Kidney (tissue), 14 donors: ENCODE measurements around the gene PFKFB2. TPM values are rescaled to one million over a fixed set of nuclear protein-coding genes. Genes with fewer than 3 reads are reported as not detected.

ENCODE experiments used
- DNase-seq, 5 donors: peaks; one replicate each; pipeline ENCODE4 v3.0.0-alpha.2; 2013 to 2020
- FAIRE-seq: peaks from 2 replicates; lab custom pipeline; 2012; peaks lifted over from hg19 to GRCh38; lab: Jason Lieb, UNC
- H3K27ac ChIP-seq, 2 donors: one replicate each; pipeline ENCODE4 v1.7.0; 2013; ENCODE audit warnings: low read depth in 2 of 2, low read length in 2 of 2, inconsistent platforms in 1 of 2
- H3K27me3 ChIP-seq: one replicate; pipeline ENCODE4 v1.7.1; 2013; ENCODE audit warnings: low read length, inconsistent platforms; ENCODE audit not compliant: control insufficient read depth, insufficient read depth
- H3K36me3 ChIP-seq, 3 donors: one replicate each; pipeline versions ENCODE4 v1.7.0 to v1.7.1; 2013; ENCODE audit warnings: low read length in 3 of 3, control low read depth in 1 of 3, inconsistent platforms in 1 of 3; ENCODE audit not compliant: insufficient read depth in 3 of 3, control insufficient read depth in 2 of 3
- H3K4me1 ChIP-seq, 3 donors: one replicate each; pipeline versions ENCODE4 v1.7.0 to v1.7.1; 2013; ENCODE audit warnings: low read length in 3 of 3, inconsistent platforms in 1 of 3, low read depth in 1 of 3; ENCODE audit not compliant: control insufficient read depth in 2 of 3, insufficient read depth in 2 of 3
- H3K4me3 ChIP-seq, 3 donors: one replicate each; pipeline versions ENCODE4 v1.7.0 to v1.8.1; 2013; ENCODE audit warnings: low read length in 3 of 3, control low read depth in 1 of 3, inconsistent platforms in 1 of 3
- H3K9ac ChIP-seq, 3 donors: one replicate each; pipeline versions ENCODE4 v1.7.0 to v1.7.1; 2013; ENCODE audit warnings: low read length in 3 of 3, control low read depth in 1 of 3, inconsistent platforms in 1 of 3
- H3K9me3 ChIP-seq, 3 donors: one replicate each; pipeline versions ENCODE4 v1.7.0 to v1.7.1; 2013; ENCODE audit warnings: low read length in 3 of 3, control low read depth in 1 of 3, inconsistent platforms in 1 of 3; ENCODE audit not compliant: control insufficient read depth in 2 of 3, insufficient read depth in 1 of 3
- intact Hi-C: fragments of 100-400 bp; cut with DNase I; formaldehyde crosslinking; loops from one replicate; pipeline ENCODE4 v1.11.1; 2022
- polyA plus RNA-seq: library from polyadenylated mRNA; stranded (reverse); fragments of 350-450 nt; fragmentation: Illumina TruSeq; extraction: RNeasy Lipid Tissue Mini Kit (QIAGEN cat#74804); gene quantifications from one replicate; pipeline ENCODE4 v1.2.3, GENCODE V29; 2014; ENCODE audit warnings: low read depth, low replicate concordance; ENCODE audit not compliant: insufficient read depth
- total RNA-seq: library from RNA; stranded (reverse); fragmentation: NEBNext Ultra II Directional; extraction: Animal tissue kit (Norgen Biotek cat#: 25700); gene quantifications from one replicate; pipeline ENCODE4 v1.2.1, GENCODE V29; 2021
- TF ChIP-seq, protein P1 (sequence below): IDR thresholded peaks from 3 replicates; pipeline ENCODE4 v1.5.1; 2012; ENCODE audit warnings: mild to moderate bottlenecking, moderate library complexity, borderline replicate concordance; ENCODE audit not compliant: insufficient read depth; ENCODE audit errors: extremely low read depth
- donor health status: control.
- donor health status: control.
- donor health status: control.
- donor health status: control.
- donor health status: control.
- donor health status: DM: yes; HTN: yes; CAD: no.
- donor health status: Normal renal cell carcinoma (clear cell type).

Gene PFKFB2
- total and polyA plus RNA-seq, 2 donors from 2014 or later = 20.6 to 21.7 TPM

DNA sequence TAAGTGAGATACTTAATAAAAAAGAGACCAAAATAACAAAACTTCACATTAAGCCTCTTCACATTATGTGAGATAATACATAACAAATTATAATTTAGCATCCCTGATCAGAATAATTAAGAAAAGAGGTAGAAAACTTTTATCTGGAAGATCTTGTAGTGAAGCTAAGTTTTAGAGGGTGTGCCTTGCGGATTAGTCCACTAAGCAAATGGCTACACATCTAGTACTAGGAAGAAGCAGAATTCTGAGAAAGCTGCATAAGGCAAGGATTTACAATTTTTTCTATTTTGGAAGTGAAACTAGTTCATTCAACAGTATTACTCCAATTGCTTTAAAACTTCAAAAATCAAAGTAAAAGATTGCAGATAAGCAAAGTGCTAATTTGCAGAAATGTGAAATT is 5.6 kb upstream of the PFKFB2 start:
- intact Hi-C loops = no loop called here
- TF ChIP-seq, protein P1, sequence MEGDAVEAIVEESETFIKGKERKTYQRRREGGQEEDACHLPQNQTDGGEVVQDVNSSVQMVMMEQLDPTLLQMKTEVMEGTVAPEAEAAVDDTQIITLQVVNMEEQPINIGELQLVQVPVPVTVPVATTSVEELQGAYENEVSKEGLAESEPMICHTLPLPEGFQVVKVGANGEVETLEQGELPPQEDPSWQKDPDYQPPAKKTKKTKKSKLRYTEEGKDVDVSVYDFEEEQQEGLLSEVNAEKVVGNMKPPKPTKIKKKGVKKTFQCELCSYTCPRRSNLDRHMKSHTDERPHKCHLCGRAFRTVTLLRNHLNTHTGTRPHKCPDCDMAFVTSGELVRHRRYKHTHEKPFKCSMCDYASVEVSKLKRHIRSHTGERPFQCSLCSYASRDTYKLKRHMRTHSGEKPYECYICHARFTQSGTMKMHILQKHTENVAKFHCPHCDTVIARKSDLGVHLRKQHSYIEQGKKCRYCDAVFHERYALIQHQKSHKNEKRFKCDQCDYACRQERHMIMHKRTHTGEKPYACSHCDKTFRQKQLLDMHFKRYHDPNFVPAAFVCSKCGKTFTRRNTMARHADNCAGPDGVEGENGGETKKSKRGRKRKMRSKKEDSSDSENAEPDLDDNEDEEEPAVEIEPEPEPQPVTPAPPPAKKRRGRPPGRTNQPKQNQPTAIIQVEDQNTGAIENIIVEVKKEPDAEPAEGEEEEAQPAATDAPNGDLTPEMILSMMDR = no peak
- H3K36me3 ChIP-seq = peaks cover 10 to 13% (median 10%) of the 10 kb centered on the region in 3 donors
- H3K9ac ChIP-seq = no peak overlapping the region
- DNase-seq (no peak), FAIRE-seq (no peak)
- no peak overlapping the region for H3K4me3 ChIP-seq
- H3K27me3 ChIP-seq = no peaks in the 10 kb centered on the region
- H3K27ac ChIP-seq = no peak overlapping the region
- H3K9me3 ChIP-seq = no peaks in the 10 kb centered on the region
- peaks cover 5 to 20% (median 9%) of the 10 kb centered on the region in 3 donors for H3K4me1 ChIP-seq

DNA sequence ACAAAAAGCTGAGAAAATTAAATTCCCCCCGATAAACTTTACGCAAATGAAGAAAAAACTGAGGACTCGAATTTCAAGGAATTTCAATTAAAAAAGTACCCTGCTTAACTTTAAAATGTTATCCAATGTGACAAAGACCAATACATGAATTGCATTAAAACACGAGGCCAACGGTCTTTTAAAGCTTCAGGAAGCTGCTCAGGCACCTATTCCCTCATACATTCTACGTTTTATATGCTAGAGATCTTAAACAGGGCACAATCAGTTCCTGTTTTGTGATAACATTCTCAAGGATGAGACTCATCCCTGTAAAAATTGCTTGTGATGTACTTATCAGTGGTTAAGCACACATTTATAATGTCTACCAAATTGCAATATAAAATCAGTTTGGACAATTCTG is 5.0 kb upstream of the PFKFB2 start:
- Histone ChIP-seq H3K36me3 (peaks cover 10 to 13% (median 10%) of the 10 kb centered on the region in 3 donors), H3K9ac (no peak overlapping the region), H3K9me3 (no peaks in the 10 kb centered on the region), H3K4me1 (peaks cover 5 to 20% (median 9%) of the 10 kb centered on the region in 3 donors), H3K27ac (no peak overlapping the region), H3K27me3 (no peaks in the 10 kb centered on the region), H3K4me3 (no peak overlapping the region)
- intact Hi-C loops = no loop called here
- FAIRE-seq (no peak), DNase-seq (no peak)
- TF ChIP-seq, protein P1 = no peak

DNA sequence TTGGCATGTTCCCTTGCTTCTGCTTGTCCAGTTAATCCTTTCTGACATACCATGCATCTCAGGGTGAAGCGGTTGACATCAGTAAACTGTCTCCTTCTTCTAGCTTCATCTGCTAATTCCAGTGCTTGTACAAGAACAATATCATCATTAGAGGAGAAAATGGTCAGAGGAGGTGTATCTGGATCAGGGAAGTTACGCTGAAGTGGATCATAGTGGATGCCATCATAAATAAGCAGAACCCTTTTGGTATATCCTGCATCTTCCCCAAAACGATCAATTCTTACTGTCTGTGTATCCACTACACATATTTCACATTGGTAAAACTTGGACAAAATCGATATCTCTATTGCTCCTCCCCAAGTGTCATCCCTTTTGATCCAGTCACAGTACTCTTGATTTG is 4.0 kb upstream of the PFKFB2 start:
- TF ChIP-seq, protein P1 = no peak
- peaks cover 5 to 20% (median 9%) of the 10 kb centered on the region in 3 donors for H3K4me1 ChIP-seq
- H3K4me3 ChIP-seq = peak overlapping the region in 2 of 3 donors; percentile 79 to 96
- H3K9ac ChIP-seq = peak overlapping the region in 1 of 3 donors; percentile 31
- no peaks in the 10 kb centered on the region for H3K9me3 ChIP-seq
- intact Hi-C loops = no loop called here
- FAIRE-seq (no peak), DNase-seq (peak in 1 of 5 donors; percentile 12)
- H3K27ac ChIP-seq = peak overlapping the region in 1 of 2 donors; percentile 15
- peaks cover 10 to 13% (median 10%) of the 10 kb centered on the region in 3 donors for H3K36me3 ChIP-seq
- H3K27me3 ChIP-seq = no peaks in the 10 kb centered on the region

DNA sequence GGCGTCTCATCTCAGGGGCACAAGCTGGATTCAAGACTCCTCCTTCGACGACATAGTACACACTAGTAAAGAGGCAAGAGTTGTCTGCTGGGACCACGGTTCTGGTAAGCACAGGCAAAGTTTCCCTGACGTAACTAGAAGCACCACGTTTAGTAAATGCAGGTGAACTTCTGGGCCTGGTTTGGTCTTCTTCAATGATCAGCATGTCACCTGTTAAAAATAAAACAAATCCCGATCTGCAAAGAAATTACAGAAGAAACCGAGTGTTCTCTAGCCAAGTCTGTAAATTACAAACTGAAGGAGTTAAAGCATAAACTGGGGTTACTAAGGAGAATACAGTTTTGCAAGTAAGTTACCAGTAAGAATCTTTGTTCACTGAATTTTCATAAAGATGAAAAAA is 3.6 kb upstream of the PFKFB2 start:
- Histone ChIP-seq H3K36me3 (peaks cover 10 to 13% (median 10%) of the 10 kb centered on the region in 3 donors), H3K4me1 (peaks cover 5 to 20% (median 9%) of the 10 kb centered on the region in 3 donors), H3K27me3 (no peaks in the 10 kb centered on the region), H3K9ac (peak overlapping the region in 2 of 3 donors; percentile 67 to 88), H3K9me3 (no peaks in the 10 kb centered on the region), H3K27ac (peak overlapping the region in 1 of 2 donors; percentile 98), H3K4me3 (peak overlapping the region; percentile 79 to 96 (median 94))
- TF ChIP-seq, protein P1 = no peak
- DNase-seq (peak in 1 of 5 donors; percentile 20), FAIRE-seq (no peak)
- intact Hi-C loops = no loop called here
